ENCODE results near the gene NXPH3. TPM values are rescaled to one million over a fixed set of nuclear protein-coding genes. Genes with fewer than 3 reads are reported as not detected.

Gene NXPH3
- total RNA-seq, 1 experiment from 2014 or later: 0.10 TPM

GRCh38 chr17:49598918-49599317 lies 23.2 kb downstream of the NXPH3 start (continued):
- TF ChIP-seq EZH2 (IDR thresholded peaks at IDR 0.05): no peak

- POLR2A ChIA-PET: no interaction called here
Measured at GRCh38 chr17:49600949-49601348, 25.3 kb downstream of the NXPH3 start.

GRCh38 chr17:49602783-49603182 lies 27.1 kb downstream of the NXPH3 start:
- POLR2A ChIA-PET: no interaction called here
- intact Hi-C loops (cut with micrococcal nuclease): no loop called here

More at GRCh38 chr17:49600949-49601348, 25.3 kb downstream of the NXPH3 start:
- Histone ChIP-seq H3K4me1 (ENCODE audit: control insufficient read depth in 1 of 2, insufficient read depth in 2 of 2, low read length in 2 of 2) (no peaks in the 10 kb centered on the region), H3K27me3 (ENCODE audit: insufficient read depth, low read length) (no peaks in the 10 kb centered on the region), H3K4me2 (ENCODE audit: low read length) (no peak overlapping the region), H2AFZ (ENCODE audit: low read depth, low read length, poor library complexity, severe bottlenecking) (no peak overlapping the region), H3K9me2 (ENCODE audit: insufficient read depth) (no peaks in the 10 kb centered on the region), H3K36me3 (ENCODE audit: control insufficient read depth in 1 of 2, insufficient read depth in 2 of 2, low read length in 2 of 2) (peaks cover 29 to 46% of the 10 kb centered on the region in 2 experiments), H3K79me2 (ENCODE audit: insufficient read depth, low read length) (no peaks in the 10 kb centered on the region), H3K9ac (ENCODE audit: low read length) (no peak overlapping the region), H3K4me3 (replicated peaks in 1 of 2; ENCODE audit: low read depth in 1 of 2, low read length in 2 of 2) (no peak overlapping the region), H3K9me3 (ENCODE audit: control insufficient read depth in 1 of 2, insufficient read depth in 1 of 2, low read depth in 1 of 2, low read length in 2 of 2) (no peaks in the 10 kb centered on the region), H3K27ac (ENCODE audit: low read depth, low read length) (no peak overlapping the region), H4K20me1 (ENCODE audit: insufficient read depth) (no peaks in the 10 kb centered on the region)
- ChIA-PET CTCF (no interaction called here), RAD21 (ENCODE audit: low non-redundant PET in 1 of 2, low total read pairs in 2 of 2, uncharacterized antibody in 2 of 2, unreplicated experiment in 2 of 2) (no interaction called here)
- intact Hi-C loops (cut with micrococcal nuclease): no loop called here
- no peak for DNase-seq (ENCODE audit: low read depth, low spot score)
- BruUV-seq (replicated peaks): no TSS peak
- no peak for ATAC-seq
- TF ChIP-seq CBX3 (IDR thresholded peaks at IDR 0.05; ENCODE audit: low read depth) (no peak), ZNF274 (IDR thresholded peaks at IDR 0.05; ENCODE audit: low read depth, low read length) (no peak), JUND (IDR thresholded peaks at IDR 0.05) (no peak)

More at GRCh38 chr17:49602783-49603182, 27.1 kb downstream of the NXPH3 start:
- Histone ChIP-seq H3K4me2 (ENCODE audit: low read length) (no peak overlapping the region), H3K27me3 (ENCODE audit: insufficient read depth, low read length) (no peaks in the 10 kb centered on the region), H2AFZ (ENCODE audit: low read depth, low read length, poor library complexity, severe bottlenecking) (no peak overlapping the region), H3K79me2 (ENCODE audit: insufficient read depth, low read length) (no peaks in the 10 kb centered on the region), H3K4me3 (replicated peaks in 1 of 2; ENCODE audit: low read depth in 1 of 2, low read length in 2 of 2) (no peak overlapping the region), H3K9me3 (ENCODE audit: control insufficient read depth in 1 of 2, insufficient read depth in 1 of 2, low read depth in 1 of 2, low read length in 2 of 2) (no peaks in the 10 kb centered on the region), H3K9ac (ENCODE audit: low read length) (no peak overlapping the region), H3K4me1 (ENCODE audit: control insufficient read depth in 1 of 2, insufficient read depth in 2 of 2, low read length in 2 of 2) (no peaks in the 10 kb centered on the region), H3K9me2 (ENCODE audit: insufficient read depth) (no peaks in the 10 kb centered on the region), H3K36me3 (ENCODE audit: control insufficient read depth in 1 of 2, insufficient read depth in 2 of 2, low read length in 2 of 2) (peaks cover 29 to 51% of the 10 kb centered on the region in 2 experiments), H3K27ac (ENCODE audit: low read depth, low read length) (no peak overlapping the region), H4K20me1 (ENCODE audit: insufficient read depth) (no peaks in the 10 kb centered on the region)
- no TSS peak for BruUV-seq (replicated peaks)
- RAD21 ChIA-PET (ENCODE audit: low non-redundant PET in 1 of 2, low total read pairs in 2 of 2, uncharacterized antibody in 2 of 2, unreplicated experiment in 2 of 2): no interaction called here
- CTCF ChIA-PET: no interaction called here
- DNase-seq (ENCODE audit: low read depth, low spot score): no peak
- TF ChIP-seq ZNF274 (IDR thresholded peaks at IDR 0.05; ENCODE audit: low read depth, low read length) (no peak), ELF1 (IDR thresholded peaks at IDR 0.05; ENCODE audit: borderline replicate concordance, low read depth) (no peak), CEBPB (IDR thresholded peaks at IDR 0.05; ENCODE audit: low read depth) (no peak), SP1 (IDR thresholded peaks at IDR 0.05; ENCODE audit: low read depth) (no peak), RAD21 (IDR thresholded peaks at IDR 0.05; ENCODE audit: low read depth) (no peak), ZBTB33 (IDR thresholded peaks at IDR 0.05; ENCODE audit: extremely low read depth, insufficient replicate concordance, low read length) (no peak), CTCF (IDR thresholded peaks at IDR 0.05 in 2 of 3, conservative IDR thresholded peaks at IDR 0.05 in 1 of 3; ENCODE audit: borderline replicate concordance in 1 of 3, insufficient read depth in 1 of 3, low read depth in 2 of 3, low read length in 2 of 3) (no peak), EGR1 (IDR thresholded peaks at IDR 0.05; ENCODE audit: low read depth) (no peak), POLR2AphosphoS5 (IDR thresholded peaks at IDR 0.05; ENCODE audit: low read depth, low read length) (no peak), SIN3A (IDR thresholded peaks at IDR 0.05; ENCODE audit: low read depth) (no peak), YY1 (IDR thresholded peaks at IDR 0.05; ENCODE audit: extremely low read depth, insufficient replicate concordance, low read depth, low read length) (no peak), POLR2A (IDR thresholded peaks at IDR 0.05; ENCODE audit: borderline replicate concordance, extremely low read depth, insufficient read depth, insufficient read length) (no peak), ZFX (IDR thresholded peaks at IDR 0.05) (no peak), FOSL1 (IDR thresholded peaks at IDR 0.05; ENCODE audit: low read depth) (no peak), MAX (IDR thresholded peaks at IDR 0.05) (no peak), SRF (IDR thresholded peaks at IDR 0.05; ENCODE audit: low read depth) (no peak)
- ATAC-seq: no peak

All from HCT116 (cell line).